CD4-positive, alpha-beta T cell (primary cell): ENCODE data around the gene TIMM10B. TPM values are rescaled to one million over a fixed set of nuclear protein-coding genes. Genes with fewer than 3 reads are reported as not detected.

Experiments
- ATAC-seq: fragments of 200-7000 bp; cut with Tn5 transposase; one replicate; pipeline ENCODE4 v1.10.0; 2022; ENCODE audit warnings: mild to moderate bottlenecking; ENCODE audit not compliant: poor library complexity
- CTCF ChIA-PET: fragments of 350-600 bp; sonication (Branson Sonifier 250); formaldehyde crosslinking; loops from one replicate; lab custom pipeline; 2021; ENCODE audit warnings: antibody characterized with exemption, inconsistent platforms; lab: Charles Lee
- POLR2A ChIA-PET: fragments of 350-600 bp; sonication (Branson Sonifier 250); formaldehyde crosslinking; loops from one replicate; lab custom pipeline; 2021; ENCODE audit warnings: antibody characterized with exemption, inconsistent platforms; lab: Charles Lee
- DNase-seq, 14 experiments: peaks; one replicate each; pipeline ENCODE4 v3.0.0-alpha.2; 2013 to 2020; ENCODE audit warnings: mixed read lengths in 2 of 14
- H3K27ac ChIP-seq, 2 donors: one replicate each; pipeline versions ENCODE4 v1.5.1 to v1.7.0; 2013; ENCODE audit warnings: low read length in 2 of 2, low read depth in 1 of 2, mild to moderate bottlenecking in 1 of 2
- H3K27me3 ChIP-seq, 2 experiments: 1 replicate in 1 of 2; 2 replicates in 1 of 2; pipeline versions ENCODE4 v1.6.1 to v1.7.0; 2013; ENCODE audit warnings: low read length in 2 of 2, control low read depth in 1 of 2, mild to moderate bottlenecking in 1 of 2, moderate library complexity in 1 of 2; ENCODE audit not compliant: insufficient read depth in 2 of 2, control insufficient read depth in 1 of 2
- H3K36me3 ChIP-seq: one replicate; pipeline ENCODE4 v1.6.1; 2013; ENCODE audit warnings: low read length, control low read depth; ENCODE audit not compliant: insufficient read depth
- H3K4me1 ChIP-seq: one replicate; pipeline ENCODE4 v1.6.1; 2013; ENCODE audit warnings: low read length, control low read depth; ENCODE audit not compliant: insufficient read depth
- H3K4me3 ChIP-seq: one replicate; pipeline ENCODE4 v1.5.1; 2013; ENCODE audit warnings: mild to moderate bottlenecking, low read length, moderate library complexity
- H3K9me3 ChIP-seq, 2 experiments: 1 replicate in 1 of 2; 2 replicates in 1 of 2; pipeline versions ENCODE4 v1.6.1 to v1.7.0; 2013; ENCODE audit warnings: low read length in 2 of 2, mild to moderate bottlenecking in 2 of 2, control low read depth in 1 of 2, moderate library complexity in 1 of 2; ENCODE audit not compliant: control insufficient read depth in 1 of 2, insufficient read depth in 1 of 2
- H3K27ac Mint-ChIP-seq: one replicate; pipeline ENCODE4 v1.8.0; 2020; ENCODE audit warnings: mixed read lengths
- H3K27me3 Mint-ChIP-seq: one replicate; pipeline ENCODE4 v1.8.0; 2021; ENCODE audit warnings: mixed read lengths
- H3K36me3 Mint-ChIP-seq: one replicate; pipeline ENCODE4 v1.8.0; 2021; ENCODE audit warnings: low read depth, mixed read lengths
- H3K4me1 Mint-ChIP-seq: one replicate; pipeline ENCODE4 v1.8.0; 2021; ENCODE audit warnings: low read depth, mixed read lengths
- H3K4me3 Mint-ChIP-seq: one replicate; pipeline ENCODE4 v1.8.0; 2020; ENCODE audit warnings: mild to moderate bottlenecking, mixed read lengths
- H3K9me3 Mint-ChIP-seq: one replicate; pipeline ENCODE4 v1.8.0; 2020; ENCODE audit warnings: mixed read lengths
- intact Hi-C, 2 experiments: fragments of 100-400 bp; cut with DNase I in 1 of 2; cut with micrococcal nuclease in 1 of 2; formaldehyde crosslinking; loops; one replicate each; pipeline versions ENCODE4 v1.15.1 to v1.9.0; 2023 to 2025; cut with DNase I, micrococcal nuclease
- total RNA-seq, 174 experiments: library from RNA in 2 of 174; stranded (reverse) in 2 of 174; gene quantifications; one replicate each; pipeline ENCODE4 v1.2.3 and lab custom pipeline; 2021 to 2026
- TF ChIP-seq, protein P1 (sequence below): fragments of 200-600 bp; IDR thresholded peaks from one replicate; pipeline ENCODE4 v1.8.0; 2022; ENCODE audit warnings: antibody characterized with exemption, mild to moderate bottlenecking

TIMM10B gene
- total RNA-seq, 2 experiments from 2014 or later: 68.5 to 68.6 TPM

DNA sequence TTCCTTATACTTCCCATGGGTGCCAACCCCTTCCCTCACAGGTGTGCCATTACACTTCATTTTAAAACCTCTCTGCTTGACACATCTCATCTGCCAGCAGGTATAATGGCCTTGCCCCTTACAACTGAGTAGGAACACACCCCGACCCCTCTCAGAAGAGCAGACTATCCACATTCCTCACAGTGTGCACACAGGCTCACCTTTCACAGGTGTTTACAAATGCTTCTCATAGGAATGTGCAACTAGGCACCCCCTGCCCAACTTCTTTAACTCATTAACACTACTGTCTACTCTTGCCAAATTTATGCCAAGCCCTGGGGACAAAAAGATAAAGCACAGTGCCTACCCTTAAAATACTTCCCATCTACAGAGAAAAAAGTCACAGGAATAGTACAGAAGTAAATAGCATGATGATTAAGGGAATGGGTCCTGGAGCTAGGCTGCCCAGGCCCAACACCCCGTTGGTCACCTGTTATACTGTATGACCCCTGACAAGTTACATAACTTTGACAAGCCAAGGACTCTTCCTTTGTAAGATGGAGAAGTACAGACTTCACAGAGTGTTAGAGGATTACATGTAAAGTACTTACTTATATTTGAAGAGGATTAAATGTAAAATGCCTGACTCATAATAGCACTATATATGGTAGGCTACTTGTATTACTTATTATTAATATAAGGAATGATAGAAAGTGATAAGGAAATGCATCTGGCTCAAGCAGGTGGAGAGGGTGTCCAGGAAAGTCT, 22.8 kb upstream of the TIMM10B start:
- CTCF ChIA-PET: no interaction called here
- Histone ChIP-seq H3K27me3 (no peaks in the 10 kb centered on the region), H3K4me3 (no peak overlapping the region), H3K36me3 (peaks cover 39% of the 10 kb centered on the region), H3K27ac (no peak overlapping the region), H3K9me3 (no peaks in the 10 kb centered on the region), H3K4me1 (no peaks in the 10 kb centered on the region)
- H3K4me1 Mint-ChIP-seq: no peaks in the 10 kb centered on the region
- H3K9me3 Mint-ChIP-seq: no peaks in the 10 kb centered on the region
- intact Hi-C loops: no loop called here
- no peak overlapping the region for H3K4me3 Mint-ChIP-seq
- TF ChIP-seq, protein P1, sequence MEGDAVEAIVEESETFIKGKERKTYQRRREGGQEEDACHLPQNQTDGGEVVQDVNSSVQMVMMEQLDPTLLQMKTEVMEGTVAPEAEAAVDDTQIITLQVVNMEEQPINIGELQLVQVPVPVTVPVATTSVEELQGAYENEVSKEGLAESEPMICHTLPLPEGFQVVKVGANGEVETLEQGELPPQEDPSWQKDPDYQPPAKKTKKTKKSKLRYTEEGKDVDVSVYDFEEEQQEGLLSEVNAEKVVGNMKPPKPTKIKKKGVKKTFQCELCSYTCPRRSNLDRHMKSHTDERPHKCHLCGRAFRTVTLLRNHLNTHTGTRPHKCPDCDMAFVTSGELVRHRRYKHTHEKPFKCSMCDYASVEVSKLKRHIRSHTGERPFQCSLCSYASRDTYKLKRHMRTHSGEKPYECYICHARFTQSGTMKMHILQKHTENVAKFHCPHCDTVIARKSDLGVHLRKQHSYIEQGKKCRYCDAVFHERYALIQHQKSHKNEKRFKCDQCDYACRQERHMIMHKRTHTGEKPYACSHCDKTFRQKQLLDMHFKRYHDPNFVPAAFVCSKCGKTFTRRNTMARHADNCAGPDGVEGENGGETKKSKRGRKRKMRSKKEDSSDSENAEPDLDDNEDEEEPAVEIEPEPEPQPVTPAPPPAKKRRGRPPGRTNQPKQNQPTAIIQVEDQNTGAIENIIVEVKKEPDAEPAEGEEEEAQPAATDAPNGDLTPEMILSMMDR: no peak
- H3K36me3 Mint-ChIP-seq: peaks cover 37% of the 10 kb centered on the region
- POLR2A ChIA-PET: no interaction called here
- ATAC-seq (no peak), DNase-seq (no peak)
- no peaks in the 10 kb centered on the region for H3K27me3 Mint-ChIP-seq
- H3K27ac Mint-ChIP-seq: no peak overlapping the region

DNA sequence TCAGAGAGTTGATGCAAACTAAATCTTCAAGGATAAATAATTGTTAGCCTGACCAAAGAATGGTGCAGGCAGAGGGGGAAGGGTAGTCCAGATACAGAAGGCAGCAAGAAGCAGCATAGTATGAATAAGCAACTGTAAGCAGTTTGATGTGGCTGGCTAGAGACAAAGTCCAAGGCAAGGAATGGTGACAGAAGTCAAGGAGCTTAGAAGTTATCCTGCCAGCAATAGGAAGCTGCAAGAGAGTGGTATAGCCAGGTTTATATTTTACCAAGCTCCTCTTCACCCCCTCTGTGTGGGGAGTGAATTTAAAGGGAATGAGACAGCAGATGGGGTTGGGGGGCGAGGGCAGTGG, 22.2 kb upstream of the TIMM10B start:
- Histone ChIP-seq H3K9me3 (no peaks in the 10 kb centered on the region), H3K4me3 (no peak overlapping the region), H3K4me1 (no peaks in the 10 kb centered on the region), H3K36me3 (peaks cover 39% of the 10 kb centered on the region), H3K27ac (no peak overlapping the region), H3K27me3 (no peaks in the 10 kb centered on the region)
- Mint-ChIP-seq H3K27ac (no peak overlapping the region), H3K4me3 (no peak overlapping the region), H3K36me3 (peaks cover 42% of the 10 kb centered on the region), H3K27me3 (no peaks in the 10 kb centered on the region), H3K9me3 (no peaks in the 10 kb centered on the region), H3K4me1 (no peaks in the 10 kb centered on the region)
- DNase-seq: no peak
- intact Hi-C loops: no loop called here
- TF ChIP-seq, protein P1: no peak
- CTCF ChIA-PET: interaction anchor here (3.4 kb wide), 1 partner anchor 16 kb away, joined by 10 read pairs; no protein-coding TSS in a partner anchor
- ATAC-seq: no peak
- POLR2A ChIA-PET: no interaction called here

DNA sequence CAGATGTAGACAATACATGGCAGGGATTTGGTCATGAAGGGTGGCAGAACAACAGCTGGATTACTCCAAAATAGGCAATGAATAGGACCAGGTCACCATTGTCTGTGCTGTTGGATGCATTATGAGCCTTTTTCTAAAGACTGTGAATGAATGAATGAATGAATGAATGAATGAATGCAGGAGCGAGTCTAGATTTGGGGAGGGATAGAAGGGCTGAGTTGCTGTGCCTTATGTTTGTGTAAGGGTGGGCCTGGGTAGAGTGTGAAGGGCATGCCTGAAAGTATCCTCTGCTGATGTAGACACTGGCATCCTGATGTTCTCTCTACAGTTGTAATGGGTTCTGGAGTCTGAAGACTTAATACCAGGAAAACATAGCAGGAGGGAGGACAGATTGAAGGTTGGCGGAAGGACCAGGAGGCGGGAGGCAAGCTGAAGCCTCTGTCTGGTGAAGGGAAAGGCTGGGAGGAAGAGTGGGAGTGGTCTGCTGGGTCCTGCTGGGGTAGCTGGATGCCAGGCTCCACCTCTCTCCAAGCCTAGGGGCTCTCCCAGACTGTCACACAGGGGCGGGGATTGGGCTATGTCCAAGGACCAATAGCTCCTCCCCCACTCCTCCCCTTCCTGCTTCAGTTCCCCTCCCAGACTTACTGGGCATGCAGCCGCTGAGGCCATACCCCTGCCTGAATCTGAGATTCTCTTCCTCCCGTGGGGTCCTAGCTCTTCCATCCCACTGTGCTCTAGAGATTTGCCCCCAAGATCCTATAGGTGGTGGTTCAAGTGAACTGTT, 12.4 kb upstream of the TIMM10B start:
- Mint-ChIP-seq H3K4me3 (no peak overlapping the region), H3K27ac (no peak overlapping the region), H3K4me1 (peaks cover 19% of the 10 kb centered on the region), H3K36me3 (peaks cover 15% of the 10 kb centered on the region), H3K27me3 (no peaks in the 10 kb centered on the region), H3K9me3 (no peaks in the 10 kb centered on the region)
- Histone ChIP-seq H3K27me3 (no peaks in the 10 kb centered on the region), H3K36me3 (peaks cover 12% of the 10 kb centered on the region), H3K4me3 (no peak overlapping the region), H3K9me3 (no peaks in the 10 kb centered on the region), H3K27ac (no peak overlapping the region), H3K4me1 (peaks cover 17% of the 10 kb centered on the region)
- ChIA-PET CTCF (interaction anchor here (0.9 kb wide), 1 partner anchor 26 kb away, joined by 3 read pairs; no protein-coding TSS in a partner anchor), POLR2A (interaction anchor here (1.4 to 1.6 kb wide), 2 partner anchors 13 to 14 kb away, joined by 3 to 5 read pairs; partner anchors contain the start of genes ARFIP2 and TIMM10B)
- intact Hi-C loops: no loop called here
- peak in 3 of 14 experiments; percentile 19 to 66 (median 58) for DNase-seq
- TF ChIP-seq, protein P1: no peak
- ATAC-seq: no peak
